GM21381 (cell line): ENCODE measurements around the gene LCN9.
"Not testable (repeated sequence)": the region's sequence is repeated elsewhere in the genome, so short reads cannot be mapped to it uniquely, and the experiment has no call there.

Experiments used
- ATAC-seq: cut with Tn5 transposase; IDR thresholded peaks from one replicate; pipeline ENCODE4 v1.9.1; 2021; ENCODE audit warnings: mild to moderate bottlenecking, moderate library complexity; ENCODE audit not compliant: unreplicated experiment

The LCN9 gene, protein sequence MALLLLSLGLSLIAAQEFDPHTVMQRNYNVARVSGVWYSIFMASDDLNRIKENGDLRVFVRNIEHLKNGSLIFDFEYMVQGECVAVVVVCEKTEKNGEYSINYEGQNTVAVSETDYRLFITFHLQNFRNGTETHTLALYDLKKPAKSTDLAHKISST

GRCh38 chr9:135662758-135663450 lies at the start of gene LCN9:
TSS of gene LCN9 (plus strand) at chr9:135663309. CDS start at chr9:135663322, 13 bp downstream.
- no peak for ATAC-seq

DNA sequence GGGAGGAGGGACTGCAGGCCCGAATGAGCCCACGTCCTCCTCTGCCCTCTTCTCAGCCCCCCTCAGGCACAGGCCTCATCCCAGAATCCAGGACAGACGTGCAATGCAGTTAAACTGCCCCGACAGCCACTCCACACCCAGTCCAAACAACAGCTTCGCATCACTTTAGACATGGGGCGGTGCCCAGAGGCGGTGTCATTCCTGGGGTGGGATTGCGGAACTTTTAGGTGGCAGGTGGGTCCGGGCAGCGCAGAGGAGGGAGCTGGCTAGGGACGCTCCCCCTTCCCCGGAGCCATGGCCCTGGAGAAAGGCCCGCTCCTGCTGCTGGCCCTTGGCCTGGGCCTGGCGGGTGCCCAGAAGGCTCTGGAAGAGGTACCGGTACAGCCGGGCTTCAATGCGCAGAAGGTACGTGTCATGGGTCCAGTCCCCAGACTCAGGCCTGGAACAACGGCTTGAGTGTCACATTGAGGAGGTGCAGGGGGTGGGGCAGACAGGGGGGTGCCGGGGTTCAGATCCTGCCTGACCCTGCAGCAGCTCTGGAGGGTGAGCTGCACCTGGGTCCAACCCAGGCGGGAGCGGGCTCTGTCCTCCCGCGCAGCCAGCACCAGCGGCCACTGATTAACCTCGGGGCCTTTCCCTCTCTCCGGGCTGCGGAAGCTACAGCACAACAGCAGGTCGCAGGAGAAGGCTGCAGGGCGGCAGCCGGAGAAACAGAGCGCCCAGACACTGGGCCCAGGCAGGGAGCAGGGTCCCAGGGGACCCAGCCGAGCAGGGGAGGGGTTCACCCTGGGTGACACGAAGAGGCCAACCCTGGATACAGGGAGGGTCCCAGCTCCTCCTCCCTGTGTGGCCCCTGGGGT lies 48.9 kb upstream of the LCN9 start:
- no peak for ATAC-seq

DNA sequence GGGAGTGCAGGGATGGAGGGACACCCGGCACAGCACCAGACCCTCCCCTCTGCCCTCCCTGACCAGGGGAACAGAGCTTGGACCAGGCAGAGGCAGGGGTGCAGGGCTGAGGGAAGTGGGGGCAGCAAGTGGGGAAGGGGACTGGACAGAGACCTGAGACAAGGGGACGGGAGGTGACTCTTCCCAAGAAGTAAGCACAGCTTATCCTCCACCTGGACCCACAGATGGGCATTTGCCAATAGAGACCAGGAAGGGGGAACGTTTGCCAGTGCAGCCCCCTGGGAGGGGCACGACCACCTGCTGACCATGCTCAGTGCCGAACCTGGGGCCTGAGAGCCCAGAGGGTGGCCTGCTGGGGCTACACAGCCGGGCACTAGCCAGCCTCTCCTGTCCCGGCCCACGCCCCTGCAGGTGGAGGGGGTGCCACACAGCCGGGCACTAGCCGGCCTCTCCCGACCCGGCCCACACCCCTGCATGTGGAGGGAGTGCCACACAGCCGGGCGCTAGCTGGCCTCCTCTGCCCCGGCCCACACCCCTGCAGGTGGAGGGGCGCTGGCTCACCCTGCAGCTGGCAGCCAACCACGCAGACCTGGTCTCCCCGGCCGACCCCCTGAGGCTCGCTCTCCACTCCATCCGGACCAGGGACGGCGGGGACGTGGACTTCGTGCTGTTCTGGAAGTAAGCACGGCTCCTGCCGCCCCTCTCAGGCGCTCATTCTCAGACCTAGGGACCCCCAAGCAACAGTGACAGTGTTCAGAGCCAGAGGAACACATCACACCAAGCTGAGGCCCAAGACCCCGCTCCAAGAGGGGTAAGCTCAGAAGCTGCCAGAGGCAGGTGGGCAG lies 48.1 kb upstream of the LCN9 start:
- no peak for ATAC-seq

DNA sequence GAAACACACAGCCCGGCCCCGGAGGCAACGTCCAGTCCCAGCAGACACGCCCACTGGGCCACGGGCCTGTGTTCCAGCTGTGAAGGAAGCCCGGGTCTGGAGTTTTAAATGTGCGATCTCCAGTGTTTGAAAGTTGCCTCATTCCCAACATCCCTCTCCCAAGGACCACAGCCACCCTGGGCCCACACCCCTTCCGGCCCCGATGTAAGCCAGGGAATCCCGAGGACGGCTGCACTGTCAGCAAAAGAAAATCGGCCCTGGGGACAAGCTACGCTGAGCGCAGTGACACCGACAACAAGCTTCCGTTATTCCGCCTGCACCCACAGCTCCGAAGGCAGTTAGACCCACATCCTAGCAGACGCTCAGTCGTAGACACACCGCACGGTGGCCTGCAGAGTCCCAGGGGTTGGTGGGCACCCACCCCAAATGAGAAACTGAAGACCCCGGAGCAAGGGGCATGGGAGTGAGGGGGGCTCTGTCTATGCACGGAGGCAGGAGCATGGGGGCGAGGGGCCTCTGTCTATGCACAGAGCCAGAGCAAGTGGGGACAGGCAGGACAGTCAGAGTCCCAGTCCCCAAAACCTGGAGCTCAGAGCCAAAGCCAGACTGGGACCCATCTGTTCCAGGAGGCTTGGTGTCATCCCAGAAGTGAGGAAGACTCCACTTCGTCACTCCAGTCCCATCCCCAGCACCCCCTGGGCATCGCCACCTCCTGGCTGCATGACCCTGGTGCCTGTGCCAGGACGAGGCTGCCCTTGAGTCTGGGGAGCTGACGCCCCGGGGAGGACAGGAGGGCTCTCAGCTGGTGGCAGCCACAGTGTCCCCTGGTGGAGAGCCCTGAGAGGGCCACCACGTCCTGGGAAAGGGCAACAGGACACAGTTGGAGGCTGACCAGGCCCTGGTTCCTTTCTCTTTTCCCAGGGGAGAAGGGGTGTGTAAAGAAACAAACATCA lies 47.2 kb upstream of the LCN9 start:
- ATAC-seq, result no peak

DNA sequence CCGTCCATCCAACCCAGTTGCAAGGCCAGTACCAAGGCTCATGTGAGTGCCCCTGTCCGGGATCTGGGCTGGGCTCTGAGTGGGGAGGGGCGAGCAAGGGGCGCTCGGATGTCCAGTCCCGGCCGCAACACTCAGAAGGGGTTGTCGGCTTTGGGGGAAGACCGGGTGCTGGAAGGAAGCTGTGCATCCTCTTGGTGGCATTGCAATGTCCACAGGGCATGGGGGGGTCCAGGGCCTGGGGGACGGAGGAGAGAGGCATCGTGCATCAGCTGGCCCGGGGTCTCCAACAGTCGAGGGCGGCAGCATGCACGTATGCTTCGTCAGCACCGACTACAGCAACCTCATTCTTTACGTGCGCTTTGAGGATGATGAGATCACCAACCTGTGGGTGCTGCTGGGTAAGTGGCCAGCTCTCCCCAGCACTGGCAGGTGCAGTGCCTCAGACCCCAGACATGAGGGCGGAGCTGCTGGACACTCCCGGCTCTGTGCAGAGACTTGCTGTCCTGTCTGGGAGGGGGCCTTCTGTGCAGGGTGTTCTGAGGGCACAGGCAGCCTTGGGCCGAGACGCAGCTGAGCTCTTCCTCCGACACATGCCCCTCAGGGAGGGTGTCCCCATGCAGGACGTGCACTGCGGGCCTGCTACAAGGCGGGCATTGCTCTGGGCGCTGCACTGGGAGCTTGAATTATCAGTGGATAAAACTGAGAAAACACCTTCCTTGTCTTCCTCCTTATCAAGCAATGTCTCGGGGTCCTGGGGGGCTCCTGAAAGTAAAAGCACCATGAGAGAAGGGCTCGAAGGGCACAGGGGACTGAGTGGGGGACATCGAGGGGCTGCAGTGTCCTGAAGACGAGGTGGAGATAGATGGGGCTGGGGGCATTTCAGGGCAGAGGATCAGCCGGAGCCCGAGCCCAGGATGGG lies 46.2 kb upstream of the LCN9 start:
- ATAC-seq, result no peak

- no peak for ATAC-seq
Measured at GRCh38 chr9:135617538-135617900, 45.6 kb upstream of the LCN9 start.

DNA sequence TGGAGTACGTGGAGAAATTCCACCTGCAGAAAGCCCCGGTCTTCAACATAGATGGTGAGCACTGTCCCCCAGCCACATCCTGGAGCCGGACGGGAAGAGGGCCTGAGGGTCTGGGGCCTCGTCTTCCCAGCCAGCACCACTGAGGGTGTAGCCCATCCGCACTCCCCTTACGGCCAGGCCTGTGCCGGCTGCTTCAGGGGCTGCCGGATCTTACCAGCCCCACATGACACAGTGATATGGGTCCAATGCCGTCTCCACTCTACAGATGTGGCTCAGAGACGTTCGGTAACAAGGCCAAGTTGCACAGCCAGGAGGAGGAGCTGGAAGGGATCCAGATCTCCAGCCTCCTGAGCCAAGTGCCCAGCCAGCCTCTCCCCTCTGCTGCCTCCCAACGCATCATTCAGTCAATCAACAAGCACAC lies 45.1 kb upstream of the LCN9 start:
- ATAC-seq, result no peak

DNA sequence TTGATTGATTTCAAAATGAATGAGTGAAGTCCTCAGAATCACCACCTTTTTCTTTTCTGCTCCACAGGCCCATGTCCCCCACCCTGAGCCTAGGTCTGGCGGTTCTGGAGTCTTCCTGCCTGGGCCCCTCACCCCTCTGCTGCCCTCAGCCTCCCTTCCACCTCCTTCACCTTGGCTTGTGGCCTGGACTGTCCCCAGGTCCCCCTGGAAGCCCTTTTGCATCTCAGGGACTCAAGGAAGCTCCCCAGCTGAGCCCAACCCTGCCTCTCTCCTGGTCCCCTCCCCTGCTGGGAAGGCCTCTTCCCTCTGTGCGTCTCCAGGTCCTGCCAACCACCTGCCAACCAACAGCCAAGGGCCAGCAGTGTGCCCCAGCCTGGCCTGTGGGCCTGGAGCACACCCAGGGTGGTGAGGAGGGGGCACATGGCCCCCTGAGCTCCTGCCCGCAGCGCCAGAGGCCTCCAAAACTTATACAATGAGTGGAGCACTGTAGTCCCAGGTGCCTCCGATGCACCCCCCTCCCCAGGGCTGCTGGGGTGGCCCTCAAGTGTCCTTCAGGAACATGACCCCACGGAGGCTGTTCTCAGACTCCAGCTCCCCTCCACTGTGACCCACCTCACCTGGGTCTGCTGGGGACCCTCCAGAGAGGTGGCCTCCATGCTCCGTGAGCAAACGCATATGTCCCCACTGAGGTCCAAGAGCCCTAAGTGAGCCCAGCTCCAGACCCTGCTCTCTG lies 44.1 kb upstream of the LCN9 start:
- ATAC-seq, result no peak

GRCh38 chr9:135619599-135619886 lies 43.6 kb upstream of the LCN9 start:
- ATAC-seq, result no peak

- ATAC-seq, result no peak
Measured at GRCh38 chr9:135620558-135620957, 42.6 kb upstream of the LCN9 start.

GRCh38 chr9:135622415-135623020 lies 40.6 kb upstream of the LCN9 start:
- no peak for ATAC-seq

GRCh38 chr9:135624282-135624681 lies 38.8 kb upstream of the LCN9 start:
- ATAC-seq, result no peak

- no peak for ATAC-seq
Measured at GRCh38 chr9:135632841-135633240, 30.3 kb upstream of the LCN9 start.

DNA sequence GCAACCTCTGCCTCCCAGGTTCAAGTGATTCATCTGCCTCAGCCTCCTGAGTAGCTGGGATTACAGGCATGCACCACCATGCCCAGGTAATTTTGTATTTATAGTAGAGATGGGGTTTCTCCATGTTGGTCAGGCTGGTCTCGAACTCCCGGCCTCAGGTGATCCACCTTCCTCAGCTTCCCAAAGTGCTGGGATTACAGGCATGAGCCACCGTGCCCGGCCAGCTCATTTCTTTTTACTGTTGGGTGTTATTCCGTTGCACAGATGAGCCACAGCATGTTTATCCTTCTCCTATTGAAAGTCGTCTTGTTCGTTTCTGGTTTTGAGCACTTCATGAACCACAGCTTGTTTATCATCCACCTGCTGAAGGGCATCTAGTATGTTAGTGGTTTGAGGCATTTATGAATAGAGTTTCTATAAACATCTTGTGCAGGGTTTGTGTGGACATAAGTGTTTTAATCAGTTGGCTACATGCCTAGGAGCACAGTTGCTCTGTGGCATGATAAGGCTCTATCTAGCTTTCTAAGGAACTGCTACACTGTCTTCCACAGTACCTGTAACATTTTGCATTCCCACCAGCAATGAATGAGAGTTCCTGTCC lies 26.1 kb upstream of the LCN9 start:
- not testable (repeated sequence) for ATAC-seq

DNA sequence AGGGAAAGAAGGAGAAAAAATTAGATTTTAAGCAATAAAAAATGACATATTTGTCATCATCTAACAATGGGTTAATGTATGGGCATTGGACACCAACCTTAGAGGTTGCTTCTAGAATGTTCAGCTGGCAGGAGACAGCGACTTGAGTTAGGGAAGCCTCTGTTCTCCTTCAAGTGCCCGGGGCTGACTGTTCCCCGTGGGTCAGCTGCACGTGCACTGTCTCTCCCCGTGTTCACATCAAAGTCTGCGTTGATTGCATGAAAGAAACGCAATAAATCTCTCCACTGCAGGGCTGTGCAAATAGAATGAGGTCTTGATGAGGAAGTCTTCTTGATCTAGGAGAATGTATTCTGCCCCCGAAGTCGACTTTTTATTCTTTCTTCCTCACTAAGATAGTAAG lies 23.9 kb upstream of the LCN9 start, which contains the start of gene GLT6D1:
Gene GLT6D1, minus strand, starts transcription at position 345 of the 400 bp plus-strand sequence. CDS start 353 bp downstream, outside the sequence.
- ATAC-seq, result no peak

DNA sequence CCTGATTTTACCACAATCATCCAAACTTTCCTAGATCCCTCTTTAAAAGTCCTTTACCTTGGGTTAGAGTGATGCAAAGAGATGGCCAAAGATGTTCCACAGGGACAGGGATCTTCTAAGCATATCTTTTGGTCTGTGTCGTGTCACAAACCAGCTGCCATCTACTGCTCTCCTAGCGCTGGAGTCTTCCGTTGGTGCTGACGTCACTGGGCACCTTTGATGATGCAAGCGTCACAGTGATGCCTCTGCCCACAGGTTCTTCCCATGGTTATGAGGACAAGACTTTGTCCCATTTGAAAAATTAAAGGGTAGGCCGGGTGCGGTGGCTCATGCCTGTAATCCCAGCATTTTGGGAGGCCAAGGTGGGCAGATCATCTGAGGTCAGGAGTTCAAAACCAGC lies 22.1 kb upstream of the LCN9 start:
- no peak for ATAC-seq

- no peak for ATAC-seq
Measured at GRCh38 chr9:135641745-135642144, 21.4 kb upstream of the LCN9 start.
